SIG-M5 treated with dmso at 0.1 percent for 504 hours (cell line): ENCODE results near the gene TUBA3D.
A peak's percentile ranks its signal among the peaks of the same experiment; 100 is the strongest.
"Not testable (repeated sequence)": the region's sequence is repeated elsewhere in the genome, so short reads cannot be mapped to it uniquely, and the experiment has no call there.

Source experiments
- DNase-seq: peaks from one replicate; lab custom pipeline; 2025; ENCODE audit not compliant: unreplicated experiment; lab: John Stamatoyannopoulos, UW

TUBA3D gene

DNA sequence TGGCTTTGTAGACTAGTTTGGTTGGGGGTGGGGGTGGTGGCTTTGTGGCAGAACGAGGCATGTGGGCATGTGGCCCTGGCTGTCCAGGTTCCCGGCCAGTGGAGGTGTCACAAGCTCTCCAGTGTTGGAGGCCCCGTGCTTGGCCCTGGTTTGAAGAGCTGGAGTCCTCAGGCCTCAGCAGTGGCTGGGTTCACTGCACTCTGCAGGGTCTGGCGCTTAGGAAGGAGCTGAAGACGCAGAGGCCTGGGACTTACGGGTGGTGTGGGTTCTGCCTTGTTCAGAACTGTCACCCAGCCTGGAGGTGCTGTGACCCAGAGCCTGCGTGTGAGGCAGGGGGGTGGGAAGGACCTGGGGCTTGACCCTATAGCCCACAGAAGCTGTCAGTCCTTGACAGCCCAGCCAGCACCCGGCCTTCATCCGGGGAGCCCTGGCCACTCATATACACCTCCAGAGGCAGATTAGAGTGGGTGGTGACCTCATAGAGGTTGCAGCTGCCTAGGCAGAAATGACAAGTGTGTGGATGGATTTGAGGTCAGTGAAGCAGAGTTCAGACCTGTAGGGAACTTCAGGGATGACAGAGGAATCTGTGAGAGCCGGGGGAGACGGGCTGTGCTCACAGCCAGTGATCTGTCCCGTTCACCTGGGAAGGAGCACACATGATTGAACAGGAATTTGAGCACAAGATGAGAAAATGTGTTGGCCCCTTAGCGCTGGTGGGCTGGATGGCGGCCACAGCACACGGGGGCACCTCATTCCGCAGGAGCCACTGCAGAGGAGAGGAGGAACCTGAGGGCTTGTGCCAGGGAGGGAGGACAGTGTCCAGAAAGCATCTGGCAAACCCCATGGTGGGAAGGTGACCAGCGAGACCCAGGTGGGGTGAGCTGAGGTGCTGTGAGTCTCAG is 36.3 kb downstream of the TUBA3D start:
- not testable (repeated sequence) for DNase-seq

DNA sequence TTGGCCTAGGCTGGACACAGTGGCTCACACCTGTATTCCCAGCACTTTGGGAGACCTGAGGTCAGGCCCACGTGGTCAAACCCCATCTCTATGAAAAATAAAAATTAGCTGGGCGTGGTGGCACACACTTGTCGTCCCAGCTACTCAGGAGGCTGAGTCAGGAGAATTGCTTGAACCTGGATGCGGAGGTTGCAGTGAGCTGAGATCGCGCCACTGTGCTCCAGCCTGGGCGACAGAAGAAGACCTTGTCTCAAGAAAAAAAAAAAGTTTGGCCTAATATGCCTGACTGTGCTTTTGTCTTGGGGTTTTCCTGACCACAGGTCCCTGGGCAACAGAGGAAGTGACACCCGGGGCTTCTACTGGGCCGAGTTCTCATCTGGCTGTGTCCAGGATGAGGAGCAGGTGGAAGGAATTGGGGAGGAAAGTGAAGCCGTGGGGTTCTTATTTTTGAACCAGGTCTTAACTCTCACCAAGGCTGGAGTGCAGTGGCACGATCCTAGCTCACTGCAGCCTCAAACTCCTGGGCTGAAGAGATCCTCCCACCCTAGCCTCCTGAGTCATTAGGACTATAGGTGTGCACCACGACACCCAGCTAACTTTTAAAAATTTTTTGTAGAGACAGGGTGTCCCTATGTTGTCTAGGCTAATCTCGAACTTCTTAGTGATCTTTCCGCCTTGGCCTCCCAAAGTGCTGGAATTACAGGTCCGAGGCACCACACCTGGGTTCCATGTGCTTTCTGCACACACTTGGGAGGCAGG is 38.7 kb downstream of the TUBA3D start:
- DNase-seq = not testable (repeated sequence)

DNA sequence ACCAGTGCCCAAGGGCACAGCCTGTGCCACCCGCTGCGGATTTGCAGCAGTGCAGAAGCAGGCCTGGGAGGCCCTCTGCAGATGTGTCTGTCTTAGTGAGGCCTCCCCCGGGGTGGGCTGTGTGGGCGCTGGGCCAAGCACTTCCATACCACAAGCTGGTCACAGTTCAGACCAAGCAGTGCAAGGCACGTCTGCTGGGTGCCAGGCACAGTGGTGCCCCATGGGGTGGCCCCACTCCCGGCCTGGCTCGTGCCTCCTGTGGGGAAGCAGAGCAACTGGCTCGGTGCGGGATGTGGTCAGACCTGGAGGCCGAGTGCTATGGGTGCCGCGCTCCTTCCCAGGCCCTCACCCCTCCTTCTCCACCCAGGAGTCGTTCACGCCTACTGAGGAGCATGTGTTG is 39.3 kb downstream of the TUBA3D start:
- not testable (repeated sequence) for DNase-seq

DNA sequence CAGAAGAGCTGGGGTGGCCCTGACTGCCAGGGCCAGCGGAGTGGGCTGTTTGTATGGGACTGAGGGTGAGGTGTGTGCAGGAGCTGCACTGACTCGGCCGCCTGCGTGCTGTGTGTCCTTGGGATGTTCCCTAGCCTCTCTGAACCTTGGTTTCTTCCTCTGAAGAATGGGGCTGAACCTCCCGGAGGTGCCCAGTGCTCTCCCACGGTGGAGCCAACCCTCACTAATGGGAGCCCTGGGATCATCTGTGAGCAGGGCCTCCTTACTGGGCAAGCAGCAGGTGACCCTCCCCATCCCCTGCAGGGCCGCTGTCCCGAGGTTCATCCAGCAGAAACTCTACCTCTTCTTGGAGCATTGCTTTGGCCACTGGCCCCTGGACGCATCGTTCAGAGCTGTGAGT is 40.1 kb downstream of the TUBA3D start:
- no peak for DNase-seq

DNA sequence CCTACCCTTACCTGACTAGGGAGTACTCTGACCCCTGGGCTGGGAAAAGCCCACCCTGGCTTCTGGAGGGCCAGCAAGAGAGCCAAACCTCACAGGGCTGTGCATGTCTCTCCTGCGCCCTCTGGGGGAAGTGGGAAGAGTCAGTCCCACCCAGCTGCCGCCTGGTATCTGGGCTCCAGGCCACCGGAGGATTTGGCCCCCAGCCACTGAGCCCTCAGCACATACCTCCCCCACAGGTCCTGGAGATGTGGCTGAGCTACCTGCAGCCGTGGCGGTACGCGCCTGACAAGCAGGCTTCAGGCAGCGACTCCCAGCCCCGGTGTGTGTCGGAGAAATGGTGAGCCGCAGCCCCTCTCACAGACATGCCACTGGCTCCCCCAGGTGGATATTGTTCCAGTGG is 40.7 kb downstream of the TUBA3D start:
- DNase-seq = not testable (repeated sequence)

DNA sequence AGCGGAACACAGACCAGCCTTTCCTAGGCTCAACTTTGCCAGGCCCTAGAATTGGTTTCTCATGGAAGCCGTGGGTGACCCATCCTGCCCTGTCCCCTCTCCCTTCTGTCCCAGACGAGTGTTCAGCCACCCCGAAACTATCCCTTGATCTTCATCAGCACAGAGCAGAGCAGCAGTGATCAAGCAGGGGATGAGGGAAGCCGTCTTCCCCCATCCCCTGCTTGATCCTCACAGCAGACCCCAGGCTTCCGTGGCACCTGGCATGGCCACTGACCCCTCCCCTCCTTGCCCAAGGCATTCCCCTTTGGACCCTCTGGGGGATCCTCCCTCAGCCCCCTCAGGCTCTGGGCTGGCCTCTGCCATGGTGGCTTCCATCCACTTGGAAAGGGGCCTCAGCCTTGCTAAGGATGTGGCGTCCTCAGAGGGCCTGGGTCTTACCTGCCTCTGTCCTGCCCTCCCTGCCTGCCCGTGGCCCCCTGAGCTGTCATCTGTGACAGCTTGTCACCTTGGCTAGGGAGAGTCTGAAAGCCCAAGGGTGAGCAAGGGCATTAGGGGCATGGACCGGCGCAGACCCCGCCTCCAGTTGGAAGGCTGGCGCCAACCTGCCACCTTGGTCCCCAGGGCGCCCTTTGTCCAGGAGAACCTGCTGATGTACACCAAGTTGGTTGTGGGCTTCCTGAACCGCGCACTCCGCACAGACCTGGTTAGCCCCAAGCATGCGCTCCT is 41.4 kb downstream of the TUBA3D start:
- DNase-seq = no peak

DNA sequence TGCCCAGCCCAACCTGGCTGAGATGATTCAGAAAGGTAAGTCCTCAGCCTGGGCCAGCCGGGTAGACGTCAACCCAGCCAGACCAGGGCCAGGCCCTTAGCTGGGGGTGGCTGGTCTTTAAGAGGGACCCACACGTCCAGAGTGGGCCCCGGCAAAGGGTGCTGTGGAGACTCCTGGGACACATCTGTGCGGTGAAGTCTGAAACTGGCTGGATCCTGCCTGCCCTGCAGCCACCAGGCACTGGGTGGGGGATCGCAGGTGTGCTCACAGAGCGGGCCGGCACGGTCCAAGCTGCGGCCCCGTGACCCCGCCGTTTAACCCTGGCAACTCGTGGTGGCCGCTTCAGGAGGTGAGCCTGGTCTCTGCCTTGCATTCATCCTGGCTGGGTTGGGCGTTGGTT is 41.9 kb downstream of the TUBA3D start:
- not testable (repeated sequence) for DNase-seq

DNA sequence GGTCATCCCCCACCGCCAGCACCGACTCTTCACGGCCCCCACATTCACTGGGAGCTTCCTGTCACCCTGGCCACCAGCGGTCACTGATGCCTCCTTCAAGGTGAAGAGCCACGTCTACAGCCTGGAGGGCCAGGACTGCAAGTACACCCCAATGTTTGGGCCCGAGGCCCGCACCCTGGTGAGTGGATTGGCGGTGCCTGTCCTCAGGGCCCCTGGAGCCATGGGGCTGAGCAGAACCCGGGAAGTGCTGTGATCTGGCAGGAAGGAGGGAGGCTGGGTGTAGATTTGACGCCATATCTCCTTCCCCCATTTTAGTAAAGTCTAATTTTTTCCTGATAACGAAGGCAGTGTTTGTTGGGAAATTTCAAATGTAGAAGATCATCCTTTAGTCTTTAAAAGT is 42.6 kb downstream of the TUBA3D start:
- DNase-seq = not testable (repeated sequence)

DNA sequence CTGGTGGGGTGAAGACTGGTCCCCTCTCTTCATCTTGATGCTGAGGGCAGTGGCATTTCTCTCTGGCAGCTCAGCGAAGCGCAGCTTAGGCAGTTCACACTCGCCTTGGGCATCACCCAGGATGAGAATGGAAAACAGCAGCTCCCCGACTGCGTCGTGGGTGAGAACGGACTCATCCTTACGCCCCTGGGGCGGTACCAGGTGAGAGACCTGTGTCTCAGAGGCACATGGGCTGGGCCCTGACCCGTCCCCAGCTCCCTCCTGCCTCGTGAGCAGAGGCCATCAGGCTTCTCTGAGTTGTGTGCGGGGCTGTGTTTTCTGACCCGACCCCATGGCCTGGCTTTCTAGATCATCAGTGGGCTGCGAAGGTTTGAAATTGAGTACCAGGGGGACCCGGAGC is 43.5 kb downstream of the TUBA3D start:
- DNase-seq = no peak

DNA sequence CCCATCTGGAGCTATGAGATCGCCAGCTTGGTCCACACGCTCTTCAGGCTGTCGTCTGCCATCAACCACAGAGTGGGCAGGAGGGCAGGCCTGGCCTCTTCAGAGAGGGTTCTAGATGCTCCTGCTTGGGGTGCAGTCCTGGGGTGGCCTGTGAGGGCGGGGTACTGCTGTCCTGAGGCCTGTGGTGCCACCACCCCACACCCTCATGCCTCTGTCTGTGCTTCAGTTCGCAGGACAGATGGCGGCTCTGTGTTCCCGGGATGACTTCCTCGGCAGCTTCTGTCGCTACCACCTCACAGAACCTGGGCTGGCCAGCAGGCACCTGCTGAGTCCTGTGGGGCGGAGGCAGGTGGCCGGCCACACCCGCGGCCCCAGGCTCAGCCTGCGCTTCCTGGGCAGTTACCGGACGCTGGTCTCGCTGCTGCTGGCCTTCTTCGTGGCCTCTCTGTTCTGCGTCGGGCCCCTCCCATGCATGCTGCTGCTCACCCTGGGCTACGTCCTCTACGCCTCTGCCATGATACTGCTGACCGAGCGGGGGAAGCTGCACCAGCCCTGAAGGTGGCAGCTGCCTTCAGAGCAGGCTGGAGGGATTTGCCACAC is 44.1 kb downstream of the TUBA3D start:
- DNase-seq = not testable (repeated sequence)

DNA sequence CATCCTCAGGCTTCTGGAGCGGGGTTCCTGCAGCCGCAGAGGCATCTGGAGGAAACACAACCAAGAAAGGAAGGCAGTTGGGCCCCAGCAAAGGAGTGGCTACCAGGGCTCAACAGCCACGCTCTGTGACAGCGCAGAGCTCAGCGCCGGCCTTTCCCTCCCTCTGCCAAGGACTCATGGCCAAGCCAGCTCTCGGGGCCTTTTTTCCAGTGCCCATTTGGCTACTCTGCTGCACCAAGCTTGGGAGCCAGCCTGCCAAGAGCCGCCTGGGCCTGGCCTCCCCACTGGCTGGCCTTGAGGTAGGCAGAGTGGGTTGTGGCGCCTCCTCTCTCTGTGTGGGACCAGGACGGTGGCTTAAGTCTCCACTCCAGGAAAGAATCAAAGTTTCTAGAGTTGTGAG is 44.6 kb downstream of the TUBA3D start:
- no peak for DNase-seq

DNA sequence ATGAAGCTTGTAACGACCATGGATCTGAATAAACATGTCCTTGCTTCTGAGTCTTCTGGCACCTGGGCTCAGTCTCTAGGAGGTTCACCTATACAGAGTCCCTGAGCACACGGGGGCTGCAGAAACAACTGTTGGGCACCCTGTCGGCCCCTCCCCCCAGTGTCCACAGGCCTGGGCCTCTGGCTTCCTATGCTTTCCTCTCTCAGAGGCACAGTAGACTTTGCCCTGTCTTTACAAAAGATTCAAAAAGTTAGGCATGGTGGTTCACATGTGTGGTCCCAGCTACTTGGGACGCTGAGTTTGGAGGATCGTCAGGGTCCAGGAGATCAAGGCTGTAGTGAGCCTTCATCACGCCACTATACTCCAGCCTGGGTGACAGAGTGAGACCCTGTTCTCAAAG is 45.6 kb downstream of the TUBA3D start:
- DNase-seq = not testable (repeated sequence)

DNA sequence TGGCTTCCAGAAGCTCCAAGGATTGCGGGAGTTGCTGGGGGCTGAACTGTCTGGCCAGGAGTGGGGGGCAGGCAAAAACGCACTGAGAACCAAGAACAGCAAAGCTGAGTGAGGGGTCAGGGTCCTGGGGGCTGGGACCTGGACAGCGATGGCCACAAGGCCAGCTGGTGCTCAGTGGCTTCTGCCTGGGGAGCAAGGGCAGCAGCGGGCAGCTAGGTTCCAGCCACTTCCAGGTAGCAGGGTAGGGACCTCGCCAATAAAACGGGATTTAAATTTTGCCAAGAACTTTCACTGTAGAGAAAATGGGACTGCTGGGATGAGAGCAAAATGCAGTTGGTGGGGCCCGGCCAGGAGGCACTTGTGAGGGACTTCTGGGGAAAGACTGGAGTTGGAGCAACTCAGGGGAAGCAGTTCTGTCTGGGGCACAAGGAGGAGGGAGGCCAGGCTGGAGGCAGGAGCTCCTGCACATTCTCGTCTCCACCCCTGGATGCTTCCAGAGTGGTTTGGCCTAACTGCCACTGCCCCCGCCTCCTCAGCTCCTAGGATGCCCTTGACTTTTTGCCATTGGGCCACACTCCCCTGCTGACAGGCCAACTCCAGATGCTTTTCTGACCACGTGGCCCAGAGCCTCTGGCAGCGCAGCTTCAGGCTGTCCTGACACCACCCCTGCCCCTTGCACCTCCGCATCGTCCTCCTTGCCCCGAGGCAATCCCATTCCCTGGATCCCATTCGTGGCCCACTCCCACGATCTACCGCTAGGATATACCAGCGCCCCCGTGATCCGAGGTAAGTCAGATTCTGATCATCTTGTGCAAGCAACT is 46.3 kb downstream of the TUBA3D start:
- no peak for DNase-seq

DNA sequence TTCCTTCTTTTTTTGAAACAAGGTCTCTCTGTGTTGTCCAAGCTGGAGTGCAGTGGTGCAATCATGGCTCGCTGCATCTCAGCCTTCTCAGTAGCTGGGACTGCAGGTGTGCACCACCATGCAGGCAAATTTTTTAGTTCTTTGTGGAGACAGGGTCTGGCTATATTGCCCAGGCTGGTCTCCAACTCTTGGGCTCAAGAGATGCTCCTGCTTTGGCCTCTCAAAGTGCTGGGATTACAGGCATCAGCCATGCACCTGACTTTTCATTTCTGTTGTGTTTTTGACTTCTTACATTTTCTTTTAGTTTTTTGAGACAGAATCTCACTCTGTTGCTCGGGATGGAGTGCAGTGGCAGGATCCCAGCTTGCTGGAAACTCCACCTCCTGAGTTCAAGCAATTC is 49.3 kb downstream of the TUBA3D start:
- DNase-seq = not testable (repeated sequence)

DNA sequence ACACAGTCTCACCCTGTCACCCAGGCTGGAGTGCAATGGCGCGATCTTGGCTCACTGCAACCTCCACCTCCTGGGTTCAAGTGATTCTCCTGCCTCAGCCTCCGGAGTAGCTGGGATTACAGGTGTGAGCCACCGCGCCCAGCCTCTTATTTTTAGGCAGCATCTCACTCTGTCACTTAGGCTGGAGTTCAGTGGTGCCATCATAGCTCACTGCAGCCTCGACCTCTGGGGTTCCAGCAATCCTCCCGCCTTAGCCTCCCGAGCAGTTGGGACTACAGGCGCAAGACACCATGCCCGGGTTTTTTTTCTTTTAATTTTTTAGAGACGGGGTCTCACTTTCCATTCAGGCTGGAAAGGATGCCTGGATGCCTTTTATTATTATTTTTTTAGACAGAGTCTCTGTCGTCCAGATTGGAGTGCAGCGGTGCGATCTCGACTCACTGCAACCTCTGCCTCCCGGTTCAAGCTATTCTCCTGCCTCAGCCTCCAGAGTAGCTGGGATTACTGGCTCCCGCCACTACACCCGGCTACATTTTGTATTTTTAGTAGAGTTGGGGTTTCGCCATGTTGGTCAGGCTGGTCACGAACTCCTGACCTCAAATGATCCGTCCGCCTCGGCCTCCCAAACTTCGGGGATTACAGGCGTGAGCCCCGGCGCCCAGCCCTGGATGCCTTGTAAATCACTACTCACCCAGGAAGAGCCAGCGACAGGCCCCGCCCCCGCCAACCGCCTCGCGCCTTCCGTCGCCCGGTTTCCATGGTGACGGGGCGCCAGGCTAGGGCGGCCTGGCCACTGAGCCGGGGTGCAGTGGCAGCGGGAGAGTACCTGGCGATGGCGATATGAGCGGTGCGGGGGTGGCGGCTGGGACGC is 51.4 kb downstream of the TUBA3D start, which contains the start of gene CCDC74A:
Gene CCDC74A, plus strand, starts transcription at position 758 of the 871 bp plus-strand sequence. Its CDS starts 83 bp downstream, at position 841.
- peak; percentile 44 for DNase-seq

DNA sequence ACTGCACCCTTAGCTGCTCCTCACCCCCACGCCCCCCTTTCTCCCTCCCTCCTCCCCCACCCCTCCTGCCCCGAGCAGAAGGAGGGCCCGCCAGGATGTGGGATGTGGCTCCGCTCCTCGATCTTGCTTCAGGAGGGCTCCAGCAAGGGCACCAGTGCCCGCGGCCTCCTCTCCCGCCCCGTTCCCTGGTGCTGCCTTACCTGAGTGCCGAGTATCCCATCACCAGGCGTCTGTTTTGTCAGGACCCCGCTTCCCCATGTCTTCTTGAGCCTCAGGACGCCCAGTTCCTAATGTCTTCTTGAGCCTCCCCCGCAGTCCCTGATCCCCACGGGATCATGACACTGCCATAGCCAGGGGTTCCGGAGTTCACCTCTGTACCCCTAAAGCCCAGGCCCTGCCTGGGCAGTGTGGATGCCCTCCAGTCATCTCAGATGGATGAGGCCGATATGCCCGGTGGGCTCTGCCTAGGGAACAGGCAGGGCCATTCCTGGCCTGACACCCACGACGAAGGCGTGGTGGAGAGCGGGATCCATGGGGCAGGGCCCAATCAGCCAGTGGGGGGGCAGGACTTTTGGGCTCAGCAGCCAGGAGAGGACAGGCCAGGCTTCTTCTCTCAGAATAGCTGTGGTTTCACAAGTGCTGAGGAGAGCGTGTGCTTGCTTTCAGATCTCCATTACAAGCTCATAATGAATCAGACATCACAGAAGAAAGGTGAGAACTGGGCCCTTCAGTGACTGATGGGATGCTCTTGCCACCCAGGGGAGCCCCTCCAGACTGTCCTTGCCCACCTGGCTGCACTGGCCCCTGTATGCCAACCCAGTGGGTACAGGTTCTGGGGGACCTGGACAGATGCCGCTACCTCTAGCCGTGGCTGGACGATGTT is 53.3 kb downstream of the TUBA3D start:
- DNase-seq = not testable (repeated sequence)

DNA sequence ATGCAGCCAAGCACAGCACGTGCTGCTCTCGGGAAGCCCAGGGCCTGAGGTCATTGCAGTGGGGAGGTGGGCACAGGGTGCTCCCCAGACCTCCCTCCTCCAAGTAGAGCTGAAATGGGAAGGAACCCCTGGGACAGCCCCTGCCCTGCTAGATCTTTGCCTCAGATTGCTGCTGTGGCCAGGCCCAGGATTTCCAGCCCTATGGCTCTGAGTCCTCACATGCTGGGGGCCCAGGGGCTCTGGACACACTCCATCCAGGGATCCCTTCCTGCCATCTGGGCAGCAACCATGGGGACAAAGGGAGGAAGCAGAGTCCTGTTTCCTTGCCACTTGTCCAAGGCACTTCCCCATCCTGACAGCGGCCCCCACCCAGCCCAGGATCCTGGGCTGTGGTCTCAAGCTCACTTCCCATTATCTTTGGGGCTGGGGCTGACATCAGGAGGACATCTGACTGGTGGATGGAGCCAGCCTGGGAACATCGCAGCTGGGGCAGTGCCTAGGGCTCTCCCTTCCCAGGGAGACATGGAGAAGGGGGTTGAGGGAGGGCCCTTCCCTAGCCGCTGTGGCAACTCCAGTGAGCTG is 54.0 kb downstream of the TUBA3D start:
- DNase-seq = not testable (repeated sequence)
